Measurements from ENCODE around the gene ERO1B. TPM values are rescaled to one million over a fixed set of nuclear protein-coding genes. Genes with fewer than 3 reads are reported as not detected.

The ERO1B gene, protein sequence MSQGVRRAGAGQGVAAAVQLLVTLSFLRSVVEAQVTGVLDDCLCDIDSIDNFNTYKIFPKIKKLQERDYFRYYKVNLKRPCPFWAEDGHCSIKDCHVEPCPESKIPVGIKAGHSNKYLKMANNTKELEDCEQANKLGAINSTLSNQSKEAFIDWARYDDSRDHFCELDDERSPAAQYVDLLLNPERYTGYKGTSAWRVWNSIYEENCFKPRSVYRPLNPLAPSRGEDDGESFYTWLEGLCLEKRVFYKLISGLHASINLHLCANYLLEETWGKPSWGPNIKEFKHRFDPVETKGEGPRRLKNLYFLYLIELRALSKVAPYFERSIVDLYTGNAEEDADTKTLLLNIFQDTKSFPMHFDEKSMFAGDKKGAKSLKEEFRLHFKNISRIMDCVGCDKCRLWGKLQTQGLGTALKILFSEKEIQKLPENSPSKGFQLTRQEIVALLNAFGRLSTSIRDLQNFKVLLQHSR
- 0.30 and 1.5 TPM in 2 replicates for total RNA-seq

DNA sequence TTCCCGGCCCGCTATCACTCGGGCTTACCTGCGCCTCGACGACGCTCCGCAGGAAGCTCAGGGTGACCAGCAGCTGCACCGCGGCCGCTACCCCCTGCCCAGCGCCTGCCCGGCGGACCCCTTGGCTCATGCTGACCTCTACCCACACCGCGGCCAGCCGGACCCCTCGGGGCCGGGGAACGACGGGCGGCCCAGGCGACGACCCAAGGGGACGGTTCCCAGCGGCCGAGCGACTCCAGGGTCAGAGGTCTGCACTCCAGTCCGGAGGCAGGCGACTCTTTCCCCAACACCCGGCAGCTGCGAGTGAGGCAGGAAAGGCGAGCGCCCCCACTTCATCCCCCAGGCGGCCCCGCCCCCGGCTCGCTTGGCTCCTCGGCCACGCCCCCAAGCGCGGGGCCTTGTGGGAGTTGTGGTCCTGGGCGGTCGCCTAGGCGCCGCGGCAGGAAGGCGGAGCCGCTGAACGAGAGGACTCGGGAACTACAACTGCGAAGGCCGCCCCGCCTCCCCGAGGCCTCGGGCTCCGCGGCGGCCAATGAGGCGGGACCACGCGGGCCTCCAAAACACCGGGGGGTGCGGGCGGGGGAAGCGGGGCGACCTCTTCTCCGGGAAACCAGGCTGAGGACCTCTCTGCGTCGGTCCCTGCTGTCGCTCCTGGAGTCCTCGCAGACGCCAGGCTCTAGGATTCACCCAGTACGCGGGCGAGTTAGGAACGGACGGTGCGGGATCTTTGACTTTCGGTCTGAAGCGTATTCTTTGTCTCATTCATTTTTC is at the start of gene ERO1B:
TSS of gene ERO1B (minus strand) at position 305 of the 771 bp plus-strand sequence. CDS start at position 130, 175 bp downstream.

Other genes starting within 250 kb of the ERO1B start
- gene NID1, start 216.9 kb downstream of the ERO1B start, total RNA-seq, result 68.3 and 69.0 TPM in 2 replicates
- gene GPR137B, start 139.4 kb downstream of the ERO1B start, total RNA-seq, result 7.1 and 14.0 TPM in 2 replicates
- under 0.01 TPM in 1 of 2 replicates, not detected in the other for gene EDARADD, start 112.3 kb upstream of the ERO1B start, total RNA-seq
- 31.2 and 35.8 TPM in 2 replicates for gene LGALS8, start 242.0 kb upstream of the ERO1B start, total RNA-seq

All from bronchus fibroblast of lung (primary cell).